Stimulated activated CD4-positive, alpha-beta T cell treated with anti-CD3 and anti-CD28 coated beads, TNF-alpha, amount 100 ng/mL, for 4 hours (primary cell): ENCODE measurements around the gene MYO1B.

Source experiments
- DNase-seq, 3 experiments: peaks; one replicate each; pipeline ENCODE4 v3.0.0-alpha.2; 2020; ENCODE audit warnings: low read depth in 3 of 3

The MYO1B gene

GRCh38 chr2:191262436-191262835 lies 17.2 kb downstream of the MYO1B start:
- no peak for DNase-seq

- no peak for DNase-seq
These were observed 17.8 kb downstream of the MYO1B start for GRCh38 chr2:191263050-191263449.

GRCh38 chr2:191264647-191265081 lies 19.5 kb downstream of the MYO1B start:
- no peak for DNase-seq

- DNase-seq, result no peak
These were observed 20.3 kb downstream of the MYO1B start for GRCh38 chr2:191265311-191266170.

- no peak for DNase-seq
These were observed 21.0 kb downstream of the MYO1B start for GRCh38 chr2:191266201-191266600.

- DNase-seq, result no peak
These were observed 23.4 kb downstream of the MYO1B start for GRCh38 chr2:191268596-191268995.

GRCh38 chr2:191270306-191271161 lies 25.3 kb downstream of the MYO1B start:
- DNase-seq, result no peak

GRCh38 chr2:191272064-191272463 lies 26.9 kb downstream of the MYO1B start:
- DNase-seq, result no peak

GRCh38 chr2:191274413-191274815 lies 29.2 kb downstream of the MYO1B start:
- no peak for DNase-seq

GRCh38 chr2:191276792-191277465 lies 31.7 kb downstream of the MYO1B start:
- DNase-seq, result no peak

GRCh38 chr2:191280290-191280689 lies 35.1 kb downstream of the MYO1B start:
- DNase-seq, result no peak

- no peak for DNase-seq
These were observed 35.9 kb downstream of the MYO1B start for GRCh38 chr2:191280834-191281756.

GRCh38 chr2:191285252-191285651 lies 40.0 kb downstream of the MYO1B start:
- no peak for DNase-seq

- DNase-seq, result no peak
These were observed 42.6 kb downstream of the MYO1B start for GRCh38 chr2:191287820-191288219.

- no peak for DNase-seq
These were observed 43.8 kb downstream of the MYO1B start for GRCh38 chr2:191289049-191289448.

- no peak for DNase-seq
These were observed 46.3 kb downstream of the MYO1B start for GRCh38 chr2:191291471-191291870.

- no peak for DNase-seq
These were observed 47.7 kb downstream of the MYO1B start for GRCh38 chr2:191292869-191293268.

- DNase-seq, result no peak
These were observed 49.9 kb downstream of the MYO1B start for GRCh38 chr2:191295088-191295487.

- no peak for DNase-seq
These were observed 51.1 kb downstream of the MYO1B start for GRCh38 chr2:191296083-191297006.

- DNase-seq, result no peak
These were observed 51.8 kb downstream of the MYO1B start for GRCh38 chr2:191297033-191297432.
